Colon (tissue), 2 donors: ENCODE data around the gene KRT86.
"Not testable (repeated sequence)": the region's sequence is repeated elsewhere in the genome, so short reads cannot be mapped to it uniquely, and the experiment has no call there.

Experiments used
- FAIRE-seq: peaks from 2 replicates; lab custom pipeline; 2012; peaks lifted over from hg19 to GRCh38; lab: Jason Lieb, UNC
- donor health status: control.
- donor health status: control.

KRT86 gene

GRCh38 chr12:52294803-52295202 lies 20.4 kb downstream of the KRT86 start:
- FAIRE-seq, result no peak

GRCh38 chr12:52295663-52296062 lies 21.2 kb downstream of the KRT86 start:
- no peak for FAIRE-seq

GRCh38 chr12:52296572-52297215 lies 22.2 kb downstream of the KRT86 start:
- FAIRE-seq, result no peak

GRCh38 chr12:52298677-52299190 lies 24.3 kb downstream of the KRT86 start:
- FAIRE-seq, result no peak

- FAIRE-seq, result no peak
Measured at GRCh38 chr12:52300796-52301691, 26.6 kb downstream of the KRT86 start.

- FAIRE-seq, result not testable (repeated sequence)
Measured at GRCh38 chr12:52301721-52302120, 27.3 kb downstream of the KRT86 start.

GRCh38 chr12:52302242-52302914 lies 27.9 kb downstream of the KRT86 start:
- not testable (repeated sequence) for FAIRE-seq

- not testable (repeated sequence) for FAIRE-seq
Measured at GRCh38 chr12:52304941-52305411, 30.5 kb downstream of the KRT86 start.

- FAIRE-seq, result no peak
Measured at GRCh38 chr12:52305921-52306705, 31.7 kb downstream of the KRT86 start.

- FAIRE-seq, result no peak
Measured at GRCh38 chr12:52306731-52307130, 32.3 kb downstream of the KRT86 start.

GRCh38 chr12:52307836-52308805 lies 33.7 kb downstream of the KRT86 start:
- FAIRE-seq, result no peak

- FAIRE-seq, result no peak
Measured at GRCh38 chr12:52308806-52309425, 34.5 kb downstream of the KRT86 start.

- FAIRE-seq, result no peak
Measured at GRCh38 chr12:52310622-52311284, 36.3 kb downstream of the KRT86 start.

- FAIRE-seq, result no peak
Measured at GRCh38 chr12:52311285-52311648, 36.8 kb downstream of the KRT86 start.

GRCh38 chr12:52312086-52312485 lies 37.6 kb downstream of the KRT86 start:
- no peak for FAIRE-seq

- no peak for FAIRE-seq
Measured at GRCh38 chr12:52313461-52313860, 39.0 kb downstream of the KRT86 start.

- FAIRE-seq, result no peak
Measured at GRCh38 chr12:52313926-52314325, 39.5 kb downstream of the KRT86 start.

- no peak for FAIRE-seq
Measured at GRCh38 chr12:52314511-52314910, 40.1 kb downstream of the KRT86 start.

- not testable (repeated sequence) for FAIRE-seq
Measured at GRCh38 chr12:52315721-52316120, 41.3 kb downstream of the KRT86 start.

GRCh38 chr12:52316290-52316689 lies 41.8 kb downstream of the KRT86 start:
- FAIRE-seq, result no peak
